Left colon (tissue), 2 donors: ENCODE measurements around the gene JAZF1. TPM values are rescaled to one million over a fixed set of nuclear protein-coding genes. Genes with fewer than 3 reads are reported as not detected.

Experiments
- ATAC-seq: fragments of 200-7000 bp; cut with Tn5 transposase; one replicate; pipeline ENCODE4 v1.9.1; 2020; ENCODE audit warnings: mild to moderate bottlenecking, moderate library complexity
- DNase-seq, 2 donors: peaks; one replicate each; pipeline ENCODE4 v3.0.0-alpha.2; 2020
- intact Hi-C, 2 donors: fragments of 100-400 bp; cut with DNase I in 1 of 2; cut with micrococcal nuclease in 1 of 2; formaldehyde crosslinking; loops; one replicate each; pipeline versions ENCODE4 v1.11.2 to v1.14.0; 2022; cut with DNase I, micrococcal nuclease
- total RNA-seq, 2 donors: library from RNA; stranded (reverse); fragmentation: NEBNext Ultra II Directional; extraction: Animal tissue kit (Norgen Biotek cat#: 25700); gene quantifications; one replicate each; pipeline ENCODE4 v1.2.1, GENCODE V29; 2021
- donor health status: DM: no; HTN: no; CAD: no.
- donor health status: DM: yes; HTN: yes; CAD: no.

The JAZF1 gene
- total RNA-seq, 2 donors from 2014 or later, result 2.8 to 8.3 TPM

DNA sequence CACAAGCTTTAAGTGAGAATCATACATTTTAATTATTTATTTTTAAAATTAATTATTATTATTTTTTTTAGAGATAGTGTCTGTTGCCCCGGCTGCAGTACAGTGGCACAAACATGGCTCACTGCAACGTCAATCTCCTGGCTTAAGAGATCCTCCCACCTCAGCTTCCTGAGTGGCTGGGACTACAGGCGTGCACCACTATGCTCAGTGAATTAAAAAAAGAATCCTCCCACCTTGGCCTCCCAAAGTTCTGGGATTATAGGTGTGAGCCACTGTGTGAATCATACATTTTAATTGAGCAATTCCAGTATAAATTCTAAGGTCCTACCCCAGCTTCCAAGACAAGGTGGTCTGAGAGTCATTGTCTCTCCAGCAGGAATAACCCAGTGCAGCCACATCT is 172.4 kb downstream of the JAZF1 start:
- ATAC-seq (no peak), DNase-seq (no peak)
- intact Hi-C loops, result no loop called here

DNA sequence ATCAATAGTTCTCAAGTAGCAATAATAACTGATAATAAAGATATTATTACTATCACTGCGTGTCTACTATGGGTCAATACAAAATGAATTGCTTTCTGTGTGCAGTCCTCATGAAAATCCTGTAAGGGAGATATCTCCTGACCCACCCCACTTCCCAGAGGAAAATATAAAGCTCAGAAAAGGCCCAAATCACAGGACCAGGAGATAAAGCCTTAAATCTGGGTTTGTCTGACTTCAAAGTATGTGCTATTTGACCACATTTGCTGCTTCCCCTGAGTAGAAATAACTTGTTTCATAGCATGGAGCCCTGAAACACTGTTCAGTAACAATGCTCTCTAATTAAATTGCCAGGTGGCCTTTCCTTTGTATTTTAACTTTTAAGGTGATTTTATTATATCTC is 174.1 kb downstream of the JAZF1 start:
- no peak for ATAC-seq
- intact Hi-C loops, result no loop called here
- no peak for DNase-seq

DNA sequence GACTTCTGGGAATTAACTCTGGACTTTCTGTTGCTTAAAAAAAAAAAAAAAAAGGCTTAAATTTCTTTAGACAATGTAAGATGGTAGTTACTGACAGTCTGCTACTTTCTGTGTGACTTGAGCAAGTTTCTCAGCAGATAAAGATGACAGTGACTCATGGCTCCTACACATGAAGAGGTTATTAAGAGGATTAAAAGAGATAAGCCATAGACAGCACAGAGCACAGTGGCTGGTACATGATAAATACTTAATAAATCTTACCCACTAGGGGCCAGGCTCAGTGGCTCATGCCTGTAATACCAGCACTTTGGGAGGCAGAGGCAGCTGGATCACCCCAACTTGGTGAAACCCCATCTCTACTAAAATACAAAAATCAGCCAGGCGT is 174.8 kb downstream of the JAZF1 start:
- ATAC-seq, result no peak
- no peak for DNase-seq

DNA sequence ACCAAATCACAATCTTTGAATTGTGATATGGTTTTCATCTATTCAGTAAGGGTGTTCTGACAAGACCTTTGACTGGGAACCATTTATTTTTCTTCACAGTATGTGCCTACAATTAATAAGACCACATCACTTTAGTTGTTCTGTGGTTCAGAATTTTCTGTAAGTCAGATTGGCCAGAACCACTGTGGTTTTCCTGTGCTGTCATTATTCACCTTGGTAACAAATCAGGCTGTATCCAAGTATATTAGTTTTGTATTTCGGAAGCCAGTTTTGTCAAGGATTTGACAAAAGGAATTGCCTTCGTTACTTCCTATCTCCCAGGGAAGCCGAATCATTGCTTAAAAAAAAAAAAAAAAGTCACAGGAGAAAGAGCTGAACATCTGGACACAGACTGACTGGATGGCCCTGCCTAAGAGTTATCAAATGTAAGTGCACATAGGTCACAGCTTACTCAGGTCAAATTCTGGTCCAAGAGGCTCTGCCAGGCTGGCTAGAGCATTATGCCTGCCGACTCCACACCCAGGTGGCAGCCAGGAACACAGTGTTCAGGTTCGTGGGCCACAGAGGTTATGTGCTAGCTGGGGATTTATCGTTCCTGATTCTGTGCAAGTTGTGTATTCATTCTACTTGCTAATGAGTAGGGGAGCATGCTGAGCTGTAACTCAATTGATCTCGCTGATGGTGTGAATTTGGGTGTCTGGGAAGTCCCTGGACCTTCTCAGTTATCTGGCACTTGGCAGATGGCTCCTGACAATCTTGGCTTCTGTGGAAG is 175.3 kb downstream of the JAZF1 start:
- intact Hi-C loops, result no loop called here
- DNase-seq (no peak), ATAC-seq (no peak)

More for the DNA sequence above, 174.8 kb downstream of the JAZF1 start:
- intact Hi-C loops, result no loop called here

DNA sequence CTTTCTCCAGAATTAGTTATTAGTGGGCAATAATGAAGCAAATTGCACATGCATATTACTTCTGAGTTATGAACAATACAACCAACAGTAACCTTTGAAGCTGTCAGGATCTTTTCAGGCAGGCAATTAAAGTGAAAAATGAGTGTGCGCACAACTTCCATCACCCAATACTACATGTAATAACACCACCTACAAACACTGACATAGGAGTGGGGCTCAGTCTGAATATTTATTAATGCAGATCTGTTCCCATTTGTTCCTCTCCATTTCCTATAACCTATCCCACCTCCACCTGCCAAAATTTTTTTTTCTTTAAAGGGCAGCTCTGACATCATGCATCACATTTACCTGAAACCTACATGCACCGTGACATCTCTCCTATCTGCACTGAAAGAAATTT is 177.2 kb downstream of the JAZF1 start:
- no peak for DNase-seq
- ATAC-seq, result no peak
- intact Hi-C loops, result no loop called here

DNA sequence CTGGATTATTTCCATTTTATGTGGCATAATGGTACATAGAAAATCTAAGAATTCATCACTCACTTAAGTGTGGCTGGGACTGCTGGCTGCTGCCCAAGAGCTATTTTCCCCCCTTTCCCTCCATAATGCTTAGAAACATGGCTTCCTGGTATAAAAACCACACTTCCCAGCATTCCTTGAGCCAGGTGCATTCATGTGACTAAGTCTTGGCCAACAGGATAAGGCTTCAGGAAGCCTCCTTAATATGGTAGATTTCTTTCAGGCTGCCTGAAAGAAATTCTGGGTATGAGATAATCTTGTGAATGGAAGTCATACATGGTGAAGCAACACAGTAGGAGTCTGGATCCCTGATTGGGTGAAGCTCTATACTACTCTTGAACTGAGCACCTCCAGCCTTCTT is 178.0 kb downstream of the JAZF1 start:
- DNase-seq (no peak), ATAC-seq (peak; percentile 33)
- intact Hi-C loops, result no loop called here

DNA sequence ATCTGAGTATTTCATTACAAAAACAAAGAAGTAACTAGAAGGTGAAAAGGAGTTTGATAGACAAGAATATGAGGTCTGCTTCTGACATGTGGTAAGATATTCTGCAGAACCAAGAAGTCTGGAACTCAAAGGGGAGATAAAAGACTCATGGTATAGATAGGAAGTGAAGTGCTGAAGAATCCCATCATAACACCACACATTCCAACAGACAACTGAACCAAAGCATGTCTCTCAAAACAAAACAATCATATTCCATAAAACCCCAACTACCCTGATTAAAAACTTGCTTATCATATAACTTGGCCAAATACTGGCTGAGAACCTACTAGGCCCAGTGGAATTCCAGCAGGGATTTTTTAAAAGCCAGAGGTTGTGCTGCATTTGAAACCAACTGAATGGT is 178.7 kb downstream of the JAZF1 start:
- intact Hi-C loops, result no loop called here
- no peak for DNase-seq
- no peak for ATAC-seq

DNA sequence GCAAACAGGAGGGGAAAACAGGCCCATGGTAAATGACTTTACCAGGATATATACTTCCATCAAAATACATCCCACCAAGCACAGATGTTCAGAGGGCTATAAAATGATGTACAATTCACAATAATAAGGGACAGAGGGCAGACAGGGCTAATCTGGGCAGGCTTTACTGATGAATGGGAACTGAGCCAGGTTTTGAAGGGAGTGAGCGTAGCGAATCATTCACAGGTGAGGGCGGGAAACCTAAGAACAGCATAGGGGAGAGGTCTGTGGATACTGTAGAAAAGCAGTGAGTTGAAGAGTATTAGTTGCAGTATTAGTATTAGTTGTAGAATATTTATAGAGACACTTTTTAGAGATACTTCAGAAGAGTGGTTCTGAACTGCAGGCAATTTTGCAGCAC is 180.8 kb downstream of the JAZF1 start:
- ATAC-seq (peak; percentile 73), DNase-seq (no peak)
- intact Hi-C loops, result no loop called here

DNA sequence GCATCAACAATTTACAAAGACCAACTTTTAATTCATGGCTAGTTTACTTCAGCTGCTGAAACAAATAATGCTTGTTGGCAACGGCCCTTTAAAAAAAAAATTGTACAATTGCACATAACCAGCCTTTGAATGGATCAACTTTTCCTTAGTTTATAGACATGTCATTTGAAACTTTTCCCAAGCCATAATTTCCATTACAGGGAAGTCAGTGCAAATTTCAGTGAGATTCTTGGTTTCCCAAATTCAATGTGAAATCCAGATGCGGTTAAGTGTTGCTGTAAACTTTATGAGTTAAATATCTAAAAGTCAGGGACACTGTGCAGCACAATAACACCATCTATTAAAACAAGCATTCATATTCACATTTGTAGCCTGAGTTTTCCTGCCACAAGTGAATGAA is 182.2 kb downstream of the JAZF1 start:
- intact Hi-C loops, result no loop called here
- ATAC-seq (no peak), DNase-seq (no peak)

DNA sequence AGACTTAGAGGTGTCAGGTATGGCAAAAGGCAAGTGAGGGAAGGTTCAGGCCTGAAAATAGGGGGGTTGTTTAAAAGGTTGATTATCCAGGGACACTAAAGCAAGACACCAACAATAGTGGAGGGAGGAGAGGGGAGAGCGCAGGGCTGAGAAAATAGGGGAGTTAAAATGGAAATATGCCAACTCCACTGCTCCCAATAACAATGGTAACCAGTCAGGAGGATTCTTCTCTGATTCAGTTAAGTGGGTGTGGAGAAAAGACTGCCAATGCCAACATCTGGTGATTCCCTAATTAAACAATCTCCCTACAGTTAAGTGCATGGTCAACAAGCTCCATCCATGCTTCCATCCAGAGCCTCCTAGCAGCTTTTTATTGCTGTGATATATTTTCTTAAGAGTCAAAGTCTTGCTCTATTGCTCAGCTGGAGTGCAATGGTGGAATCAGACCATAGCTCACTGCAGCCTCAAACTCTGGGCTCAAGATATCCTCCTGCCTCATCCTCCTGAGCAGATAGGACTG is 183.3 kb downstream of the JAZF1 start:
- ATAC-seq, result peak; percentile 76

DNA sequence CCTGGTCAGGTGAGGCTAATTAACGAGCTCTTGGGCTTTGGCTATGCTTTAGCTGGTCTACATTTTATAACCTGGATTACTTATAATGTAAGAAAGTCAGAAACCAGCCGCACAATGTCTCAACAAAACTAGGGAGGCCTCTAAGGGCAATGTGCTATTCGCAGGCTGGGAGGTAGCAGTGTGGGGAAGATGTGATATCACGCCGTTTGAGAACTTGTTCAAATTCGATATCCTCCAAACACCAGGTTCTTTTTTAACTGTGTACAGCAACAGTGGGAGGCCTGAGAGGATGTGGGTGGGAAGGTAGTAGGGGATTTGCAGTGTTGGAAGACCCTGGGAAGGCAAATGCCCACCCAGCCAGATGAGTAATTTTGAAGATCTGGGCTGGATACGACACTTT is 184.5 kb downstream of the JAZF1 start:
- ATAC-seq (no peak), DNase-seq (no peak)
- intact Hi-C loops, result no loop called here

More for the DNA sequence above, 183.3 kb downstream of the JAZF1 start:
- DNase-seq, result no peak
- intact Hi-C loops, result no loop called here

DNA sequence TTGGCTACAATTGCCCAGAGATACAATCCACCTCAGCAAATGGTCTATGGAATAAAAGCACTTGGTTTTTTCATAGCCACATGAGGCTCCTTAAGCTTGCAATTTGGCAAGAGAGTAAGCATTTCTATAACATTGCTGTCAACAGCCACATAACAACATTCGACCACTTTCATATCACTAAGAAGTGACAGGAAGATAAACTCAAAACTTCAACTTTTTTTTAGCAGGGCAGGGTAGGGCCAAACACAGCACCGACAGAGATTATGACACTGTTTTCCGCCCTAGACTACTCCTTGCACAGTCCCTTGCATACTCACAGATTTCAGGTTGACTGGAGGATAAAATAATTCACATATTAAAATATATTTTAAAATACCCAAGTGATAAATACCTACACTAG is 185.4 kb downstream of the JAZF1 start:
- intact Hi-C loops, result no loop called here
- ATAC-seq (no peak), DNase-seq (no peak)

DNA sequence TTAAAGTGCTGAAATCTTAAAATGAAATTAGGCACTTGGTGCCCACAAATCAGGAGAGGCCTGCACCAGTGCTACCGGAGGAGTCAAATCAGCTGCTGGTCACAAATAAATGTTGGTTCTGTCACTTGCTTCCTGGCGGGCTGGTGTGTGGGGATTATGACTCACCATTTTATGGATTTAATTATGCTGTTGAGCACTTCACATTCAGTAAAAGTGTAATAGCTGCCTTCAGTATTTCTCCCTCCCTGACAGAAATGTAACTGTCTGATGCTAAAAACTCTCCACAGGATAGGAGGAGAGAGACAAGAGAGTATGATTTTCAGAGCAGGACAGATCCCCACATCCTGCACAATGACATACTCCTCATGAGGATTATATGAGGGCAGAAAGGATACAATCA is 186.0 kb downstream of the JAZF1 start:
- ATAC-seq (peak; percentile 91), DNase-seq (peak in 1 of 2 donors; percentile 25)
- intact Hi-C loops, result no loop called here

DNA sequence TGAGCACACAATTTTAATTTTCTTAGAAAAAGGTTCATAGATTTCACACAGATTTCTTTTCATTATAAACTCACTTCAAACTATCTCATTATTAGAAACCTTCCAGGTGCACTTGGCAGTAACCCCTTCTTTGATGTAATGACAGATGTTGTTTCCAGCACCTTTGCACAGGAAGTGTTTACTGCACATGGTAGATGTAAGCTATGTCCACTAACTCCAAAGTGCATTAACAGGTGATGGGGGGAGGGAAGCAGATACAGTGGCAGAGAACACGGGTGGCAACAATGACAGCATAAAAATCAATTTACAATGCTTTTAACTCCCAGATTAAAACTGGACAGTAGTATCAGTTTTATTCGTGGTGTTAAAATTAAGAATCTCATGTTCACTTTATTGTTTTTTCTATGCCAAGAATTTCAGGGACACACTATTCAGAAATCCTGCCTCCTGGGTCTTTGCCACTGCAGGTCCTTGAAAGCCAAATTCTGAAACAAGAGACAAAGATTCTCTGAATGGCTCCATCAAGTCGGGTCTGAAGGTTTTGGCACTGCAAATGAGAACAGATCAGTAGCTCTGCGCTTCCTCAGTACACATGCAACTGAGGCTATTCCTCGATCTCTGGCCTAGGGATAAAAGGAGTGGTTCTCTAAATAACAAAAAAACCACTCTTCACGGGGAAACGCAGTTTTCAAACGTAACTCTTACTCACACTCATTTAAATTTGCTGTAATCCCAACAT is 187.7 kb downstream of the JAZF1 start:
- intact Hi-C loops, result no loop called here
- ATAC-seq (no peak), DNase-seq (no peak)

DNA sequence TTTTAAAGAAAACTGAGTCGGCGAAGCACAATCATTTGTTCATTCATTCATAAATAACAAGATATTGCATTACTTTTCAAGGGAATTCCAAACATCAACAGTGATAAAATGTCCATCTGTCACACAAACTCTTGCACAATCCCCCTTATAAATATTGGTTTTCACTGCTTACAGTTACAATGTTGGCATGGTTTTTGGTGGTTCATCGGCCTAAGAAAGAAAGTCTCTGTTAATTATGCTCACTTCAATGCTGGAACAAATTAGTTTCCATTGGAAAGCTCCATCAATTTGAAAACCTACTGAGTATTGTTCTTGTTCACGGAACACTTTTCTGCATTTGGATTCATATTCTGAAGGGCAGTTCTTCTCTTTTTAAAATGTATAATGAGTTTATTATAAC is 188.5 kb downstream of the JAZF1 start:
- no peak for DNase-seq
- intact Hi-C loops, result no loop called here
- no peak for ATAC-seq

DNA sequence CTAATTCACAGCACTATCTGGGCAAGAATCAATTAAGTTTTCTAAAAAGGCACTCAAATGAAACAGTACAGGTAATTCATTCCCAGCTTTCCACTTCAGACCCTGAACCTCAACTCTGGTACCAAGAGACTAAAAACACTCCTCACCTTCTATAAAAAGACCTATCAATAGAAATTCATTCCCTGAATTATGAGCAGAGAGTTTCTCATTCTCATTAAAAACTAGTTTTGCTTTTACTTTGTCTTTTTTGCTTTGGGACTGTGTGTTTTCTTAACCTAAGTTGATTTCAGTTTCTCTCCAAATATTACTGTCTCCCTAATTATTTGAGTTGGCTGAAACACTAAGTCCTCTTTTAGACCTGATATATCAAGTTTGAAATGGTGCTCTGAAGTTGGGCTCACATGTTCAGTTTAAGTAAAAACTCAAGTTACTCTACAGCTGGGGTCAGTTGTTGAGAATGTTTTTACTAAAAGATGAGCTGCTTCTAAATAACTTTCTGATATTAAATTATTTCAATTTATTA is 189.5 kb downstream of the JAZF1 start:
- intact Hi-C loops, result no loop called here
- ATAC-seq, result no peak

DNA sequence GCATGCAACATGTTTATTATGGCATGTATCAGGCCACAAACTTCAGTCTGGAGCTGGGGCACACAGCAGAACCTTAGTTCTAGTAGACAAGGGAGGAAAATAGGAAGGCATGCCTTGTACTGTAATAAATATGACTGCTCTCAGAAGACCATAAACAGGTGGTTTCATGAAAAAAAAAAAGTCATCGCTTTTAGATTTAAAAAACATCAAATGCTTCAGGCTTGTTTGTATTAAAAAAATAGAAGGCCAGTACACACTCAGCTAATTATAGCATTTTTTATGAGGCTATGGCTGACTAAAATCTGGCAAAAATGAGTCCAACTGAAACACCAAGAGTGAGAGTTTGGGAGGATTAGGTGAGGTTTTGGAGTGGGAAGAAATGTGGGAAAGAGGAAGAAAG is 204.1 kb downstream of the JAZF1 start:
- no peak for DNase-seq
- no peak for ATAC-seq
- intact Hi-C loops, result no loop called here

More for the DNA sequence above, 189.5 kb downstream of the JAZF1 start:
- no peak for DNase-seq

DNA sequence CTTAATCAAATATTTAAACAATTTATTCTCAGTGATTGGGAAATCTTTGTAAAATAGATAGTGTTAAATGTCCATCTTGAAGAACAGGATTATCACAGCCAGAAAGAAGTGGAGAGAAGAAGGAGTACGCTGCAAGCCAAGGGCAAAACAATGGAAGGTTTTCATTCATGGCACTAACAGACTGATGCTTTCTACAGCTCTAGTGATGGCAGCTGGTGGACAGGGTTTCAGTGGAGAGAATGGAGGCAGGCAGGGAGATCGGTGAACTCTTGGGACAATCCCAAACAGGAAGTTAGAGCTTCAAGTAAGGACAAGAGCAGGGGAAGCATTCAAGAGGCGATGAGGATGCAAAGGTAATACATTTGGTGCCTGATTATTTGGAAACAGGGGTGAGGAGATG is 207.0 kb downstream of the JAZF1 start:
- intact Hi-C loops, result no loop called here
- no peak for ATAC-seq
- no peak for DNase-seq

DNA sequence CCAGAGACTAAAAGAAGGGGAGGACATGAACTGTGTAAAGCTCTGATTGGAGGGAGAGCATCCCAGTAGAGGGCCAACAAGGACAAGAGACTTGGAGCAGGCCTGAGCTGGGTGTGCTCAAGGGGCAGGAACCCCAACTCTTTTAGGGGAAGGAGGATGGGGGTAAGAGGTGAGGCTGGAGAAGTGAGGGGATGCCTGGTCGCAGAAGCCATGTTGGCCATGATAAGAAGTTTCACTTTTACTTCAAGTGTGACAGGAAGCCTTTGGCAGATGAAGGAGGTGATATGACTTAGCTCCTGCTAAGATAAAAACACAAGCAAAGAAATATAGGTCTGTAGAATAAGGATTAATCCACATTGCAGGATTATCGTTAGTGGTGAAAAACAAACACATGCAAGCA is 208.3 kb downstream of the JAZF1 start:
- no peak for ATAC-seq
- DNase-seq, result no peak
- intact Hi-C loops, result no loop called here

DNA sequence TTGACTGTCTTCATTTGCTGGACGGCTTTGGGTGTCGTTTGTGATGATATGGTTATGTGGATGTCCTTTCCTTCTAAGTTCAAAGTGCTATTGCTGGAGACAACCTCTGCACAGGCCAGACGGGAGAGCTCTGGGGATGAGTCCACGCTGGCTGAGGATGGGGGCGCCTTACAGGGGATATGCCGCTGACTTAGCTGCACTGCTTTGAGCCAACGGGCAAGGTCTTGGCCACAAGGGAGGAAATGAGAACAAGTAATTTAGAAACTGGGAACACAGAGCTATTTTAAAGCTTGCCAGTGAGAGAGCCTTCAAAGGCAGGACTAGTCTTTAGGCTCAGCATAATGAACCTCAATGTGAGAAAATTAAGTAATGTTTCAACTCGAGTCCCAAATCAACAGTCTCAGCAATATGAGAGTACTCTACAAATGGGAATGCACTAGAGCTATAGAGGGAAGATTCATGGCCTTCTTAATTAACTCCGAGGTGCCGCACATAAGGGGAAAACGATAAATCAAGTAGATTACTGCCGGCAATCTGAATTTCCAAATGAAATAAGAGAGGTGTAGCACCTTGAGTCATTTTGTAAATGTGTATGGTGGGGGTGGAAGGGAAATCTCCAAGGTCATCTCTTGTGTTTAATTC is 209.3 kb downstream of the JAZF1 start:
- intact Hi-C loops, result no loop called here
- ATAC-seq (no peak), DNase-seq (no peak)
